Lower leg skin (tissue), 3 donors: ENCODE measurements around the gene DCAF11.

ENCODE experiments used
- CTCF ChIP-seq, 3 donors: fragments of 450-650 bp; IDR thresholded peaks; one replicate each; pipeline ENCODE4 v1.5.1; 2016; ENCODE audit warnings: antibody characterized with exemption in 3 of 3, mild to moderate bottlenecking in 3 of 3, moderate library complexity in 2 of 3
- POLR2A ChIP-seq, 2 donors: fragments of 450-650 bp; IDR thresholded peaks; one replicate each; pipeline ENCODE4 v1.6.1; 2016 to 2017; ENCODE audit warnings: antibody characterized with exemption in 2 of 2, mild to moderate bottlenecking in 1 of 2, moderate library complexity in 1 of 2

DNA sequence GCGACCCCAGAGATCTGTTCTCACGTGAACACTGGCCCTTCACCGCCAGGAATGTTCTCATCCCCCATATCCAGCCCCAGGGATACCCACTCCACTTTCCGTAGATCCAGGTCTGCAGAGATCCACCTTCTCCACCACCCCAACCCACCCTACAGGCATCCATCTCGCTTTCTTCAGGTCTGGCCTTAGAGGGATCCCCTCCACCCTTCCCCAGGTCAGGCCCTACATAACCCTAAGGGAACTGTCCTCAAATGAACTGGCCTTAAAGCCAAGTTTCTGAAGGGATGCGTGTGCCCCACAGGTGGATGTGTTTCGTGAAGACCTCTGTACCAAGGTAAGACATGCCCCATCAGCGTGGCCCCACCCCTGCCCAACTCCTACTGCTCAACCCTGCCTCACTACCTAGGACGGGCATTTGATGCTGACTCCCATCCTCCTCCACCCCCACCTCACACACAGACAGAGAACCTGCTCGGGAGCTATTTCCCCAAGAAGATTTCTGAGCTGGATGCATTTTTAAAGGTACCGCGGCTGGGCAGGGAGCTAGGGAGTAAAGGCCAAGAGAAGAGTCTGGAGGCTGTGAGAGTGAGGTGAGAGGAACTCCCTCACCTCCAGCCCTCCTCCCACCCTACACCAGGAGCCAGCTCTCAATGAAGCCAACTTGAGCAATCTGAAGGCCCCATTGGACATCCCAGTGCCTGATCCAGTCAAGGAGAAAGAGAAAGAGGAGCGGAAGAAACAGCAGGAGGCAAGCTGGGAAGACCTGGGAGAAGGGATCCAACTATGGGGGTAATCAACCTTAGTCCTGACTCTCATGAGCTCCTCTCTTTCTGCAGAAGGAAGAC lies 22.3 kb downstream of the DCAF11 start:
- TF ChIP-seq POLR2A (IDR thresholded peaks at IDR 0.05) (no peak), CTCF (IDR thresholded peaks at IDR 0.05) (no peak)
